SK-N-SH (cell line): ENCODE results near the gene STX5. TPM values are rescaled to one million over a fixed set of nuclear protein-coding genes. Genes with fewer than 3 reads are reported as not detected.

Experiments used
- CTCF ChIA-PET: fragments of 300-600, 350-600 bp; formaldehyde crosslinking; extraction: SDS; loops from one replicate; lab custom pipeline; 2021; lab: Yijun Ruan, JAX
- POLR2A ChIA-PET: fragments of 350-600 bp; sonication (Branson Sonifier 250); formaldehyde crosslinking; extraction: SDS; loops from one replicate; lab custom pipeline; 2020; ENCODE audit warnings: antibody characterized with exemption, inconsistent platforms; lab: Yijun Ruan, JAX
- DNase-seq: peaks from one replicate; pipeline ENCODE4 v3.0.0; 2012
- H2AFZ ChIP-seq: fragments of 200-600 bp; sonication (generic); 2 replicates; pipeline ENCODE4 v1.8.1; 2016; ENCODE audit warnings: antibody characterized with exemption, mild to moderate bottlenecking, low read depth
- H3F3A ChIP-seq: fragments of 200-600 bp; sonication (generic); replicated peaks from 2 replicates; pipeline ENCODE3; 2016; ENCODE audit warnings: antibody characterized with exemption, mild to moderate bottlenecking; ENCODE audit not compliant: insufficient read depth
- H3K27ac ChIP-seq, 2 experiments: fragments of 200-500 bp in 1 of 2; fragments of 200-600 bp in 1 of 2; sonication (Bioruptor generic) in 1 of 2; sonication (generic), shearing (Covaris generic) in 1 of 2; 2 replicates each; pipeline versions ENCODE4 v1.5.1 to v1.6.1; 2014 to 2016; ENCODE audit warnings: low read depth in 2 of 2, inconsistent platforms in 1 of 2, low read length in 1 of 2, mild to moderate bottlenecking in 1 of 2, mixed read lengths in 1 of 2
- H3K27me3 ChIP-seq: fragments of 200-600 bp; sonication (generic), shearing (Covaris generic); 2 replicates; pipeline ENCODE4 v1.6.1; 2016; ENCODE audit warnings: mixed run types; ENCODE audit not compliant: insufficient read depth
- H3K36me3 ChIP-seq, 2 experiments: fragments of 200-500 bp in 1 of 2; fragments of 200-600 bp in 1 of 2; sonication (Bioruptor generic) in 1 of 2; sonication (generic) in 1 of 2; replicated peaks in 1 of 2; 2 replicates each; pipeline versions ENCODE3 to v1.5.1; 2014 to 2016; ENCODE audit warnings: low read length in 1 of 2, mild to moderate bottlenecking in 1 of 2; ENCODE audit not compliant: insufficient read depth in 2 of 2, control insufficient read depth in 1 of 2
- H3K4me1 ChIP-seq, 2 experiments: fragments of 200-500 bp in 1 of 2; fragments of 200-600 bp in 1 of 2; sonication (Bioruptor generic) in 1 of 2; sonication (generic), shearing (Covaris generic) in 1 of 2; 2 replicates each; pipeline versions ENCODE4 v1.5.1 to v1.6.1; 2014 to 2016; ENCODE audit warnings: low read depth in 1 of 2, low read length in 1 of 2, mixed run types in 1 of 2; ENCODE audit not compliant: insufficient read depth in 2 of 2, control insufficient read depth in 1 of 2
- H3K4me2 ChIP-seq: fragments of 200-600 bp; sonication (generic), shearing (Covaris generic); 2 replicates; pipeline ENCODE4 v1.6.1; 2017; ENCODE audit warnings: mixed run types
- H3K4me3 ChIP-seq, 2 experiments: fragments of 200-500 bp in 1 of 2; fragments of 200-600 bp in 1 of 2; sonication (Bioruptor generic) in 1 of 2; sonication (generic), shearing (Covaris generic) in 1 of 2; 2 replicates each; pipeline versions ENCODE4 v1.5.1 to v1.8.1; 2014 to 2016; ENCODE audit warnings: low read depth in 2 of 2, inconsistent platforms in 1 of 2, low read length in 1 of 2, mild to moderate bottlenecking in 1 of 2, mixed read lengths in 1 of 2, moderate library complexity in 1 of 2
- H3K79me2 ChIP-seq: fragments of 200-600 bp; sonication (generic); 2 replicates; pipeline ENCODE4 v1.8.1; 2017; ENCODE audit warnings: mild to moderate bottlenecking; ENCODE audit not compliant: insufficient read depth
- H3K9ac ChIP-seq: fragments of 200-600 bp; sonication (generic); 2 replicates; pipeline ENCODE4 v1.6.1; 2017; ENCODE audit warnings: mixed run types
- H3K9me2 ChIP-seq: fragments of 200-600 bp; sonication (generic); 2 replicates; pipeline ENCODE4 v1.6.1; 2017; ENCODE audit warnings: mixed run types
- H3K9me3 ChIP-seq: fragments of 200-600 bp; sonication (generic); 2 replicates; pipeline ENCODE4 v1.6.1; 2017; ENCODE audit warnings: mixed run types, mild to moderate bottlenecking, moderate library complexity
- H4K20me1 ChIP-seq: fragments of 200-600 bp; sonication (generic); 2 replicates; pipeline ENCODE4 v1.6.1; 2017; ENCODE audit warnings: mild to moderate bottlenecking, mixed run types; ENCODE audit not compliant: insufficient read depth
- CHD2 ChIP-seq: fragments of 150-350 bp; IDR thresholded peaks from 2 replicates; pipeline ENCODE4 v1.6.1; 2018; ENCODE audit warnings: low read length; ENCODE audit not compliant: partially characterized antibody
- ELF1 ChIP-seq: IDR thresholded peaks from 2 replicates; pipeline ENCODE4 v1.4.0; 2012
- EP300 ChIP-seq, 2 experiments: IDR thresholded peaks; 2 replicates each; pipeline versions ENCODE4 v1.4.0 to v1.6.1; 2012; ENCODE audit warnings: borderline replicate concordance in 1 of 2, low read depth in 1 of 2, low read length in 1 of 2
- EZH2phosphoT487 ChIP-seq: fragments of 200-600 bp; sonication (generic); IDR thresholded peaks from 2 replicates; pipeline ENCODE4 v1.6.1; 2017; ENCODE audit warnings: low read depth, mixed run types, mild to moderate bottlenecking, antibody characterized with exemption, moderate library complexity, borderline replicate concordance
- FOSL2 ChIP-seq: IDR thresholded peaks from 2 replicates; pipeline ENCODE4 v1.4.0; 2012; ENCODE audit warnings: low read depth, mild to moderate bottlenecking, moderate library complexity, borderline replicate concordance
- GATA2 ChIP-seq: sonication (generic); formaldehyde crosslinking; IDR thresholded peaks from 2 replicates; pipeline ENCODE4 v1.5.0; 2020; ENCODE audit warnings: mild to moderate bottlenecking, missing genetic modification reagents
- JUND ChIP-seq: IDR thresholded peaks from 2 replicates; pipeline ENCODE4 v1.4.0; 2012
- MEF2A ChIP-seq: IDR thresholded peaks from 2 replicates; pipeline ENCODE4 v1.4.0; 2012; ENCODE audit warnings: low read depth, borderline replicate concordance
- TAF1 ChIP-seq: IDR thresholded peaks from 2 replicates; pipeline ENCODE4 v1.6.1; 2012; ENCODE audit warnings: low read depth, mild to moderate bottlenecking, low read length, moderate library complexity, borderline replicate concordance
- TEAD4 ChIP-seq: IDR thresholded peaks from 2 replicates; pipeline ENCODE4 v1.4.0; 2012; ENCODE audit warnings: mild to moderate bottlenecking, borderline replicate concordance; ENCODE audit not compliant: insufficient read depth
- USF1 ChIP-seq: IDR thresholded peaks from 2 replicates; pipeline ENCODE4 v1.4.0; 2012; ENCODE audit warnings: low read depth, borderline replicate concordance
- WGBS: methylation state at CpG from one replicate; pipeline ENCODE4 v1.1.6; 2017; ENCODE audit warnings: low lambda C conversion rate; 5-methylcytosine and 5-hydroxymethylcytosine counted together
- polyA plus RNA-seq, 3 experiments: library from polyadenylated mRNA; depleted of rRNA; stranded (reverse); fragments of >200 nt; gene quantifications; 2 replicates each; pipeline ENCODE4 v1.2.3, GENCODE V29; 2012
- TF ChIP-seq, protein P1 (sequence below): IDR thresholded peaks from 2 replicates; pipeline ENCODE4 v1.4.0; 2012; ENCODE audit warnings: low read depth, borderline replicate concordance
- TF ChIP-seq, protein P2 (sequence below): IDR thresholded peaks from 2 replicates; pipeline ENCODE4; 2012
- TF ChIP-seq, protein P3 (sequence below): fragments of 150-350 bp; IDR thresholded peaks from 2 replicates; pipeline ENCODE4 v1.6.1; 2017; ENCODE audit warnings: antibody characterized with exemption, low read length, low read depth, borderline replicate concordance

Gene STX5
- polyA plus RNA-seq, 1 of the 3 experiments (the other 2 are of a cell fraction), result 24.2 TPM

DNA sequence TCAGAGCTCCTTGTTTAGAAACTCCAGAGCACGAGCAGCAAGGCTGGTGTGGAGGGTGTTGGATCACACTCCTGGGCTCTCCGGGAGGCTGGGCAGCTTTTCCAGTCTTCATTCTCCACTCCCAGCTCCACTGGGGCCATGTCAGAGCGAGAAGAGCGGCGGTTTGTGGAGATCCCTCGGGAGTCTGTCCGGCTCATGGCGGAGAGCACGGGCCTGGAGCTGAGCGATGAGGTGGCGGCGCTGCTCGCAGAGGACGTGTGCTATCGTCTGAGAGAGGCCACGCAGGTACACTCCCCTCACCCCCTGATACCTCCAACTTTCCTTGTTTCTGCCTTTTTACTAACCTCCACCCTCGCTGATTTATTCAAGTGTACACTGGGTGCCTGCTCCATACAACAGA, 56.2 kb downstream of the STX5 start:
- WGBS, result 95% methylated on average over 17 of the region's 17 CpGs
- Histone ChIP-seq H3K9me2 (no peaks in the 10 kb centered on the region), H3K36me3 (peaks cover 5 to 6% of the 10 kb centered on the region in 2 experiments), H3K9me3 (no peaks in the 10 kb centered on the region), H3K27me3 (no peaks in the 10 kb centered on the region), H2AFZ (no peak overlapping the region), H3K4me2 (no peak overlapping the region), H3K9ac (no peak overlapping the region), H3K4me1 (peaks cover 0 to 6% of the 10 kb centered on the region in 2 experiments; a peak in 1 of 4 replicates), H3F3A (peaks cover 10% of the 10 kb centered on the region), H3K4me3 (no peak overlapping the region), H4K20me1 (no peaks in the 10 kb centered on the region), H3K27ac (no peak overlapping the region), H3K79me2 (peaks cover 32% of the 10 kb centered on the region)
- TF ChIP-seq MEF2A, result no peak
- no peak for TF ChIP-seq CHD2
- no peak for TF ChIP-seq TEAD4
- TF ChIP-seq EP300 (IDR thresholded peaks at IDR 0.05; ENCODE audit: borderline replicate concordance in 1 of 2, low read depth in 1 of 2, low read length in 1 of 2), result no peak
- TF ChIP-seq TAF1, result no peak
- ChIA-PET CTCF (interaction anchor here (9.8 kb wide), 1 partner anchor 11 kb away, joined by 130 read pairs; the partner anchor contains the start of gene TMEM179B), POLR2A (interaction anchor here (0.7 to 1.8 kb wide), 3 partner anchors 11 to 66 kb away, joined by 3 to 8 read pairs (median 5); partner anchors contain the start of gene ZBTB3)
- no peak for DNase-seq

DNA sequence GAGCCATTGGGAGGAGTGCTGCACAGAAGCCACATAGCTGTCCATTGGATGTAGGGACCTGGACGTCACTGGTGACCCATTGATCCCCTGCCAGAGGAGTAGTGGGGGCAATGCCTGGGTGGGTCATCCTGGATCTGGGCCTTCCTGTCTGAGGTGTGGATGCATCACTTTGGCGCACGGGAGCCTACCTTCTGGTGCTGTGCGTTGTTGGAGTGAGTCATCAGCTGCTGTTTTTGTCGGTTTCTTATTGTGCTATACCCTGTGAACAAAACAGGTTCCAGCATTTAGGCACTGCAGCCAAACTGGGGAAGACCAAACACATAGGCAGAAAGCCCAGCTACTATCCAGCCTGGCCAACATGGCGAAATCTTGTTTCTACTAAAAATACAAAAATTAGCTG, 57.4 kb downstream of the STX5 start:
- ChIA-PET CTCF (interaction anchor here (9.8 kb wide), 1 partner anchor 12 kb away, joined by 130 read pairs; the partner anchor contains the start of gene TMEM179B), POLR2A (interaction anchor here (1.7 to 1.8 kb wide), 2 partner anchors 12 to 20 kb away, joined by 5 to 8 read pairs; partner anchors contain the start of gene ZBTB3)
- H3K9me3 ChIP-seq, result no peaks in the 10 kb centered on the region
- TF ChIP-seq, protein P1, sequence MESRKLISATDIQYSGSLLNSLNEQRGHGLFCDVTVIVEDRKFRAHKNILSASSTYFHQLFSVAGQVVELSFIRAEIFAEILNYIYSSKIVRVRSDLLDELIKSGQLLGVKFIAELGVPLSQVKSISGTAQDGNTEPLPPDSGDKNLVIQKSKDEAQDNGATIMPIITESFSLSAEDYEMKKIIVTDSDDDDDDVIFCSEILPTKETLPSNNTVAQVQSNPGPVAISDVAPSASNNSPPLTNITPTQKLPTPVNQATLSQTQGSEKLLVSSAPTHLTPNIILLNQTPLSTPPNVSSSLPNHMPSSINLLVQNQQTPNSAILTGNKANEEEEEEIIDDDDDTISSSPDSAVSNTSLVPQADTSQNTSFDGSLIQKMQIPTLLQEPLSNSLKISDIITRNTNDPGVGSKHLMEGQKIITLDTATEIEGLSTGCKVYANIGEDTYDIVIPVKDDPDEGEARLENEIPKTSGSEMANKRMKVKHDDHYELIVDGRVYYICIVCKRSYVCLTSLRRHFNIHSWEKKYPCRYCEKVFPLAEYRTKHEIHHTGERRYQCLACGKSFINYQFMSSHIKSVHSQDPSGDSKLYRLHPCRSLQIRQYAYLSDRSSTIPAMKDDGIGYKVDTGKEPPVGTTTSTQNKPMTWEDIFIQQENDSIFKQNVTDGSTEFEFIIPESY, result no peak
- TF ChIP-seq GATA2 (CRISPR knock-in tag) (no peak), EZH2phosphoT487 (no peak), ELF1 (no peak), CHD2 (no peak), USF1 (no peak), MEF2A (no peak), FOSL2 (no peak), JUND (no peak)
- TF ChIP-seq, protein P2, sequence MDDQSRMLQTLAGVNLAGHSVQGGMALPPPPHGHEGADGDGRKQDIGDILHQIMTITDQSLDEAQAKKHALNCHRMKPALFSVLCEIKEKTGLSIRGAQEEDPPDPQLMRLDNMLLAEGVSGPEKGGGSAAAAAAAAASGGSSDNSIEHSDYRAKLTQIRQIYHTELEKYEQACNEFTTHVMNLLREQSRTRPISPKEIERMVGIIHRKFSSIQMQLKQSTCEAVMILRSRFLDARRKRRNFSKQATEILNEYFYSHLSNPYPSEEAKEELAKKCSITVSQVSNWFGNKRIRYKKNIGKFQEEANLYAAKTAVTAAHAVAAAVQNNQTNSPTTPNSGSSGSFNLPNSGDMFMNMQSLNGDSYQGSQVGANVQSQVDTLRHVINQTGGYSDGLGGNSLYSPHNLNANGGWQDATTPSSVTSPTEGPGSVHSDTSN, result no peak
- TF ChIP-seq, protein P3, sequence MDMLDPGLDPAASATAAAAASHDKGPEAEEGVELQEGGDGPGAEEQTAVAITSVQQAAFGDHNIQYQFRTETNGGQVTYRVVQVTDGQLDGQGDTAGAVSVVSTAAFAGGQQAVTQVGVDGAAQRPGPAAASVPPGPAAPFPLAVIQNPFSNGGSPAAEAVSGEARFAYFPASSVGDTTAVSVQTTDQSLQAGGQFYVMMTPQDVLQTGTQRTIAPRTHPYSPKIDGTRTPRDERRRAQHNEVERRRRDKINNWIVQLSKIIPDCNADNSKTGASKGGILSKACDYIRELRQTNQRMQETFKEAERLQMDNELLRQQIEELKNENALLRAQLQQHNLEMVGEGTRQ, result no peak
- peaks cover 32% of the 10 kb centered on the region for H3K79me2 ChIP-seq
- H4K20me1 ChIP-seq, result no peaks in the 10 kb centered on the region
- no peak overlapping the region for H3K27ac ChIP-seq
- H3K4me3 ChIP-seq, result no peak overlapping the region
- no peaks in the 10 kb centered on the region for H3K9me2 ChIP-seq
- no peak overlapping the region for H2AFZ ChIP-seq
- H3K27me3 ChIP-seq, result no peaks in the 10 kb centered on the region
- 94% methylated on average over 6 of the region's 6 CpGs for WGBS
- peaks cover 0 to 15% of the 10 kb centered on the region in 2 experiments; a peak in 1 of 4 replicates for H3K4me1 ChIP-seq
- no peak overlapping the region for H3K9ac ChIP-seq
- H3F3A ChIP-seq, result peaks cover 19% of the 10 kb centered on the region
- peaks cover 0 to 6% of the 10 kb centered on the region in 2 experiments for H3K36me3 ChIP-seq
- no peak for DNase-seq
- no peak overlapping the region for H3K4me2 ChIP-seq
